IPS-18c (cell line): Measurements from ENCODE around the gene RAPGEF2.

Experiments used
- H3K4me3 ChIP-seq: 2 replicates; pipeline ENCODE4 v1.7.0; 2013; ENCODE audit warnings: low read depth, mild to moderate bottlenecking, low read length, moderate library complexity; ENCODE audit not compliant: insufficient read depth
- H3K9me3 ChIP-seq: one replicate; pipeline ENCODE4 v1.6.1; 2013; ENCODE audit warnings: mild to moderate bottlenecking, low read length, moderate library complexity; ENCODE audit not compliant: control insufficient read depth, insufficient read depth

RAPGEF2 gene

DNA sequence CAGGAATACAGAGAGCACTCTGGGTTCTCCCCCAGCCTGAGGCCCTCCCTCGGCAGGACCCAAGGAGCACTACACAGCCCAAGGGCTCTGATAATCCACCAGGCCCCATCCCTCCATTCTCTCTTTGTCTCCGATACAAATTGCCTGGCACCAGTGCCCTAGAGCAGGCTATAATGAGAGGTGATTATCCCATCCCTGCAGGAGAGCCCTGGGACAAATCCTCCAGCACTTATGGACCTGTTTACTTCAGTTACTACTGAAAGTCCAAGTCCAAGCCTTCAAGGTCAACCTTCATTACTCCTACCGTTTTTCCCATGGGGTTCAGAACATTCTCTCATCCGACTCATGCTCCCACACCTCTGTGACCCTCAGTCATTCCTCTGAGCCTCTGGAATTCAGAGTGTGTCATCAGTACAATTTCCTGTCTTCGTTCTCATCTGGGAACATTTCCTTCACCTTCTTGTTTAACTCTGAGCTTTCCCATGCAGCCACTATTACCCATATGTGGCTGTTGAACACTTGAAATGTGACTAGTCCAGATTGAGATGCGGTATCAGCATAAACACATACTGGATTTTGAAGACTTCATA lies 299.0 kb downstream of the RAPGEF2 start:
- H3K9me3 ChIP-seq = no peaks in the 10 kb centered on the region
- no peak overlapping the region for H3K4me3 ChIP-seq
